DMS53 (cell line): ENCODE measurements around the gene EGR4.
A peak's percentile ranks its signal among the peaks of the same experiment; 100 is the strongest.

Source experiments
- DNase-seq: peaks from one replicate; lab custom pipeline; 2025; lab: John Stamatoyannopoulos, UW

The EGR4 gene

GRCh38 chr2:73290049-73290839 lies 3.1 kb downstream of the EGR4 start:
- DNase-seq: peak; percentile 91

- peak; percentile 13 for DNase-seq
Observed at GRCh38 chr2:73289304-73289703, 4.0 kb downstream of the EGR4 start.

GRCh38 chr2:73286134-73286655 lies 7.2 kb downstream of the EGR4 start:
- no peak for DNase-seq

- no peak for DNase-seq
Observed at GRCh38 chr2:73285159-73285739, 8.1 kb downstream of the EGR4 start.

GRCh38 chr2:73284296-73285158 lies 8.8 kb downstream of the EGR4 start, which contains the start of gene FBXO41:
FBXO41 (minus strand) TSS chr2:73284478; CDS start chr2:73269630, 14,848 bp downstream.
- peak; percentile 85 for DNase-seq

- DNase-seq: peak; percentile 71
Observed at GRCh38 chr2:73283545-73284295, 9.6 kb downstream of the EGR4 start.

GRCh38 chr2:73282924-73283544 lies 10.3 kb downstream of the EGR4 start:
- no peak for DNase-seq

GRCh38 chr2:73281244-73281643 lies 12.1 kb downstream of the EGR4 start:
- peak; percentile 18 for DNase-seq

- no peak for DNase-seq
Observed at GRCh38 chr2:73279852-73280251, 13.5 kb downstream of the EGR4 start.

- DNase-seq: no peak
Observed at GRCh38 chr2:73272270-73272669, 21.1 kb downstream of the EGR4 start.

- peak; percentile 55 for DNase-seq
Observed at GRCh38 chr2:73269686-73270465, 23.5 kb downstream of the EGR4 start.

GRCh38 chr2:73268830-73269685 lies 24.3 kb downstream of the EGR4 start:
- peak; percentile 96 for DNase-seq

- no peak for DNase-seq
Observed at GRCh38 chr2:73268366-73268829, 24.9 kb downstream of the EGR4 start.

- DNase-seq: no peak
Observed at GRCh38 chr2:73267008-73267407, 26.3 kb downstream of the EGR4 start.

- DNase-seq: no peak
Observed at GRCh38 chr2:73266061-73266901, 27.1 kb downstream of the EGR4 start.

GRCh38 chr2:73265298-73266060 lies 27.9 kb downstream of the EGR4 start:
- no peak for DNase-seq

- DNase-seq: no peak
Observed at GRCh38 chr2:73264783-73265182, 28.6 kb downstream of the EGR4 start.

- DNase-seq: no peak
Observed at GRCh38 chr2:73264332-73264606, 29.1 kb downstream of the EGR4 start.
